ENCODE measurements around the gene SPTB.

Gene SPTB

DNA sequence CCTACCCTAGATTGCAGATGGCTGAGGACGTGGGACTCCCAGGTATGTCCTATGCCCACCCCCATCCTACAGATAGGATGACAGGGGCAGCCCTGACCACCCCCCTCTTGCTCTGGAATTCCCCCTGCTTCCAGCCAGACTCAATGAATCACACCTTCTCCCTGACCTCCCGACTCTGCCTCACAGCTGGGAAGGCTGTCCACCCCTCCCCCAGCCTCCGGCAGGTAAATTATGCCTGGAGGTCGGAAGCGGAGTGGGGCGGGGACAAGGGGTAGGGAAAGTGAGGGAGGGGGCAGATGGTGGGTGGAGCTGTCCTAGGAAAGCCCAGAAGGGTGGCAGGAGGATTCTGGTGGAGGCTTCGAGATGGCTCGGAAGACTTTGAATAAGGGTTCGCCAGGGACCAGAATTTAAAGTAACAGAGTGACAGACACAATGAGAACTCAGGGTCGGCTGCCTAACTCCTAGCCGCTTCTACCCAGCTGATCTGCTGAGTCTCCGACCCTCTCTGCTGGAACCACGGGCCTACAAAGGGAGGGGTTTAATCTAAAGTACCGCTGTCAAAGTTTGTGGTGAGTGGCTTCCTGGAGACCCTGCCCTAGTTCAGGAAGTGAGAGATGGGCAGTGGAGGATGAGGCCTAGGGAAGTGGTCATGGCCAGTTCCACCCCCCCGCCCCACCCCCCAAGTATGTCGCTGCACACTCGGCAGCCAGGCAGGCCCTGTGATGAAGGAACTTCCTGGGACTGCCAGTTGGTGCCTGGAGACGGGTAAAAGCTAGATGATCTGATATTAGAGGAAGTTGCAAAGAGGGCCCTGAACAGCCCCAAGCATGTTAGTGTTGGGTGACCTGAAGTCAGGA lies 171.3 kb downstream of the SPTB start:
- no peak for DNase-seq (ENCODE audit: low spot score)
- in situ Hi-C loops (cut with MboI; ENCODE audit: low sequenced_read_pairs, unreplicated experiment) = no loop called here
- TF ChIP-seq, protein P1, sequence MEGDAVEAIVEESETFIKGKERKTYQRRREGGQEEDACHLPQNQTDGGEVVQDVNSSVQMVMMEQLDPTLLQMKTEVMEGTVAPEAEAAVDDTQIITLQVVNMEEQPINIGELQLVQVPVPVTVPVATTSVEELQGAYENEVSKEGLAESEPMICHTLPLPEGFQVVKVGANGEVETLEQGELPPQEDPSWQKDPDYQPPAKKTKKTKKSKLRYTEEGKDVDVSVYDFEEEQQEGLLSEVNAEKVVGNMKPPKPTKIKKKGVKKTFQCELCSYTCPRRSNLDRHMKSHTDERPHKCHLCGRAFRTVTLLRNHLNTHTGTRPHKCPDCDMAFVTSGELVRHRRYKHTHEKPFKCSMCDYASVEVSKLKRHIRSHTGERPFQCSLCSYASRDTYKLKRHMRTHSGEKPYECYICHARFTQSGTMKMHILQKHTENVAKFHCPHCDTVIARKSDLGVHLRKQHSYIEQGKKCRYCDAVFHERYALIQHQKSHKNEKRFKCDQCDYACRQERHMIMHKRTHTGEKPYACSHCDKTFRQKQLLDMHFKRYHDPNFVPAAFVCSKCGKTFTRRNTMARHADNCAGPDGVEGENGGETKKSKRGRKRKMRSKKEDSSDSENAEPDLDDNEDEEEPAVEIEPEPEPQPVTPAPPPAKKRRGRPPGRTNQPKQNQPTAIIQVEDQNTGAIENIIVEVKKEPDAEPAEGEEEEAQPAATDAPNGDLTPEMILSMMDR (IDR thresholded peaks at IDR 0.05; ENCODE audit: borderline replicate concordance, control extremely low read depth, extremely low read depth, insufficient read depth, missing control alignments) = no peak

DNA sequence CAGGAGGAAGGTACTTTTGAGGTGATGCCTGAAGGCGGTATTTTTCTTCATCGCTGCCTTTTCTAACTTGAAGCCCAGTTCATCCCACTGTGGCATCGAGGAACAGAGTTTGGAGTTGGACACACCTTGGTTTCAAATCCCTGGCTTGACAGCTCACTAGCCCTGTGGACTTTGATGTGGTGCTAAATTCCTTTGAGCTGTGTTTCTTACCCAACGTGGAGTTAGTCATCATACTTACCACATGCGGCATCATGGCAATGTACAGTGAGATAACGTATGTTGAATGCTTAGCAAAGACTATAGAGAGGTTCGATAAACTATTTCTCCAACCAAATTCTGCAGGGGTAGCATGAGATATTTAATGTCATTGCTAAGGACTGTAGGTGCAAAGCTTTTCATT lies 172.0 kb downstream of the SPTB start:
- no peak for DNase-seq (ENCODE audit: low spot score)
- in situ Hi-C loops (cut with MboI; ENCODE audit: low sequenced_read_pairs, unreplicated experiment) = no loop called here
- TF ChIP-seq, protein P1 (IDR thresholded peaks at IDR 0.05; ENCODE audit: borderline replicate concordance, control extremely low read depth, extremely low read depth, insufficient read depth, missing control alignments) = no peak

DNA sequence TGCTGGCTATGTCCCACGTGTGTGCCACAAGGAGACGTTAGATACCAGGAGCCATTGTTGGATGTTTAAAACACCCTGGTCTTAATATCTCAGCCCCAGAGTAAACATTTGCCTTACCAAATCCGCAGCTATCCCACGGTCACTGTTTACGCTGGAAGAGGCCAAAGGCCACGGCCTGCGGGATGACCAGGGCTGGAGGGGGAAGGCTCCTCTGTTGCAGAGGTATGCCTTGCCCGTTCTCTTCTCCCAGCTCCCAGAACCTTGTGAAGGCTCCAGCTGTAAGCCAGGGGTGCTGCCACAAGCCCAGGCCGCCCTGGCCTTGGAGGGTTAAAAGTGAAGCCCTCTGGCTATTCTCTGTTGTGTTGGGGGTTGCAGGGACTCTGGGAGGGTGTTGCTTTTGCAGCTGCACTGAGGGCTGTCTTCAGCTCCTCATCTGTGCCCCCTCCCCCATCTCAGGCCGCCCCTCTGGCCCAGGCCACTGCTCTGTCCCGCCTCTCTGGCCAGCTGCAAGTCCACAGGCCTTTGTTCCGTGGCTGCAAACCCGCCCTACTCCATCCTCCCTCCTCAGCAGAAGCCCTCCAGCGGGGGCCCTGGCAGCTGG lies 173.0 kb downstream of the SPTB start:
- no peak for DNase-seq (ENCODE audit: low spot score)
- in situ Hi-C loops (cut with MboI; ENCODE audit: low sequenced_read_pairs, unreplicated experiment) = no loop called here
- TF ChIP-seq, protein P1 (IDR thresholded peaks at IDR 0.05; ENCODE audit: borderline replicate concordance, control extremely low read depth, extremely low read depth, insufficient read depth, missing control alignments) = no peak

DNA sequence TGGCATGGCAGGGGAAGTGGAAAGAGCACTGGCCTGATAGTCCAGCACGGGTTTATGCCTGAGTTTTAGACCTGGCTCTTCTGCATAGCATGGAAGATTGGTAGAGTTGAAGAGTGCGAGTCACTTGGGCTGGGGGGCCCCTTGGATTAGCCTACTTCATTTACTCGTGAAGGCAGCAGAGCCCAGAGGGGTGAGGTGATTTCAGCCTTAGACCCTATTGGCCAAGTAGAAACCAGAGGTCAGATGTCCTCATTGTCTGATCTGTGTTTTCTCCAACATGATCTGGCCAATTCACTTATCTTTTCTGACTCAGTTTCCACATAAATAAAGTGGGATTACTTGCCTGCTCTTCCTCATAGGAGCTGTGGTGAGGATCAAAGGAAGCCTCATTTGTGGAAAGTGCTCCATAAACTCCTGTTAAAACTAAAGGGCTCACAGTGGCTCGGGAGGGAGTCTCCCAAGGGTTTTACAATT lies 173.6 kb downstream of the SPTB start:
- in situ Hi-C loops (cut with MboI; ENCODE audit: low sequenced_read_pairs, unreplicated experiment) = no loop called here
- no peak for DNase-seq (ENCODE audit: low spot score)
- TF ChIP-seq, protein P1 (IDR thresholded peaks at IDR 0.05; ENCODE audit: borderline replicate concordance, control extremely low read depth, extremely low read depth, insufficient read depth, missing control alignments) = no peak

DNA sequence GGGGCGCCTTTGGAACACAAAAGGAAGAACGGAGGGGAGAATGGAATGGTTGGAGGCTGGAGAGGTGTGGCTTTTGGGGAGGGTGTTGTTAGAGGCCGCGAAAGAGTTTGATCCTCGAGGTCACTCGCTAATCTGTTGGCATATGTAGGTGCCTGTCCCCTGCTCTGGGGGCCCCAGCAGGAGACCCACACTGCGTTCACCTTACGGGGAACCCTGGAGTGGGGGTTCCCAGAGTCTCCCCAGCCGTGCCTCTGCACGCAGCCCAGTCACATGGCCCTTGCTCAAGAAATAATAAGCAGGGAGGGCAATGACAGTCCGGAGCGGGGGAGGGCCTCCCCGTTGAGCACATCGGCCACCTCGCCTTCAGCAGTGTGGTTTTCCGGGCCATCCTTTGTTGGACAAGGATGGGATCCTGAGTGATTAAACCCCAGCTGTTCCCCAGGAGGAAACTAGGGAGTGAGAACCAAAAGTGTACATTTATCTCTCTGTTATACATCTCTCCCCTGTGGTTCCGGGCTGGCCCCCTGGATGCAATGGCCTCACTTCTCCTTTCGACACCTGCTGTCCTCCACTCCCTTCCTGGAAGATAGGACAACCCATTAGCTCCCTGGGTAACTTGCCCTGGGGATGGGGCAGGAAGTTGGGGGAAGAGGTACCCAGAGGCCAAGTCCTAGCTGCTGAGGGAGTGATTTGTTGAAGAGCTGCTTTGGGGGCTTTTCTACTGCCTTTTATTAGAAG lies 174.2 kb downstream of the SPTB start:
- TF ChIP-seq, protein P1 (IDR thresholded peaks at IDR 0.05; ENCODE audit: borderline replicate concordance, control extremely low read depth, extremely low read depth, insufficient read depth, missing control alignments) = no peak
- in situ Hi-C loops (cut with MboI; ENCODE audit: low sequenced_read_pairs, unreplicated experiment) = no loop called here
- no peak for DNase-seq (ENCODE audit: low spot score)

DNA sequence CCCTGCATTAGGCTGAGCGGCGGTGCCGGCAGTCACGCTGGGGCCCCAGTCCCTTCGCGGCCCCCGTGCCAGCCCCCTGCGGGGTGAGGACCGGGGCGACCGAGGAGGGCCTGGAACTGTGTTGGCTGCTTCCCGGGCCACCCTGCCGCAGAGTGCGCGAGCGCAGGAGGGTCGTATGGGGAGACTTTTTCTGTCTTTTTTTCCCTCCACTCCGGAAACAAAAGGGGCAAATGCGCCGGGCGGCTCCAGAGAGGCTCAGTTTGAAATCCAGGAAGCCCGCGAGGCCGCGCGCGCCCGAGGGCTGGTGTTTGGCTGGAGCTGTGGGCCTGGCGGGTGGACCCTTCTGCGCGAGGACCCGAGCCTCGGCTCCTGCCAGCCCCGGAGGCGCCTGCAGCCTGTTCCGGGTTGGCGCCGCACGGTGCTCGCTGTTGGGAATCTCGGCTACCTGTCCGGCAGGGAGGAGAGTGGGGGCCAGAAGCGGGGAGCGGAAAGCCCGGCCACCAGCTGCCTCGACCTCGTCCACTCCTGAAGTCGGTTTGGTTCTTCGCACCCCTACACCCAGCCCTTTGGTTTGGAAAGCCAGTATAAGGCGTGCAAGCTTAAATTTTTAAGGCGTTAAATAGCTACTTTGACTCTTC lies 174.8 kb downstream of the SPTB start:
- no peak for DNase-seq (ENCODE audit: low spot score)
- TF ChIP-seq, protein P1 (IDR thresholded peaks at IDR 0.05; ENCODE audit: borderline replicate concordance, control extremely low read depth, extremely low read depth, insufficient read depth, missing control alignments) = no peak
- in situ Hi-C loops (cut with MboI; ENCODE audit: low sequenced_read_pairs, unreplicated experiment) = no loop called here
